Lung (tissue), 12 donors: ENCODE measurements around the gene JTB. TPM values are rescaled to one million over a fixed set of nuclear protein-coding genes. Genes with fewer than 3 reads are reported as not detected.

ENCODE experiments used
- ATAC-seq: fragments of 200-7000 bp; cut with Tn5 transposase; one replicate; pipeline ENCODE4 v1.9.1; 2020; ENCODE audit warnings: moderate number of reproducible peaks; ENCODE audit not compliant: insufficient read depth, low FRiP score
- DNase-seq, 3 donors: peaks; one replicate each; pipeline ENCODE4 v3.0.0-alpha.2; 2013 to 2017
- H3K27ac ChIP-seq, 2 donors: one replicate each; pipeline ENCODE4 v1.5.1; 2013; ENCODE audit warnings: mild to moderate bottlenecking in 2 of 2, moderate library complexity in 2 of 2, control low read depth in 1 of 2, inconsistent platforms in 1 of 2, low read depth in 1 of 2, low read length in 1 of 2
- H3K27me3 ChIP-seq, 3 donors: one replicate each; pipeline ENCODE4 v1.5.1; 2013; ENCODE audit warnings: low read length in 2 of 3; ENCODE audit not compliant: control insufficient read depth in 3 of 3, insufficient read depth in 3 of 3
- H3K36me3 ChIP-seq, 4 donors: one replicate each; pipeline ENCODE4 v1.5.1; 2013; ENCODE audit warnings: low read length in 4 of 4, mild to moderate bottlenecking in 1 of 4, moderate library complexity in 1 of 4; ENCODE audit not compliant: control insufficient read depth in 4 of 4, insufficient read depth in 4 of 4
- H3K4me1 ChIP-seq, 5 donors: one replicate each; pipeline ENCODE4 v1.5.1; 2013; ENCODE audit warnings: low read length in 5 of 5, mild to moderate bottlenecking in 2 of 5, moderate library complexity in 1 of 5; ENCODE audit not compliant: control insufficient read depth in 5 of 5, insufficient read depth in 5 of 5
- H3K4me3 ChIP-seq: one replicate; pipeline ENCODE4 v1.5.1; 2013; ENCODE audit warnings: mild to moderate bottlenecking, control low read depth, moderate library complexity
- H3K9ac ChIP-seq, 2 donors: one replicate each; pipeline ENCODE4 v1.5.1; 2013; ENCODE audit warnings: low read length in 2 of 2, control low read depth in 1 of 2; ENCODE audit not compliant: insufficient read depth in 1 of 2
- H3K9me3 ChIP-seq, 4 donors: one replicate each; pipeline ENCODE4 v1.5.1; 2013; ENCODE audit warnings: low read length in 3 of 4, mild to moderate bottlenecking in 1 of 4, moderate library complexity in 1 of 4; ENCODE audit not compliant: control insufficient read depth in 4 of 4, insufficient read depth in 3 of 4
- WGBS, 2 donors: extraction: QIAGEN DNeasy Blood & Tissue Kit; methylation state at CpG; one replicate each; pipeline ENCODE4 v1.1.7; 2013; 5-methylcytosine and 5-hydroxymethylcytosine counted together
- polyA plus RNA-seq, 2 donors: library from polyadenylated mRNA; stranded (reverse); fragments of 200-250 nt; gene quantifications; one replicate each; pipeline ENCODE4 v1.2.1, GENCODE V29; 2013
- total RNA-seq, 2 donors: library from RNA; depleted of rRNA in 1 of 2; stranded (reverse); fragments of >200 nt in 1 of 2; gene quantifications; one replicate each; pipeline ENCODE4 v1.2.1, GENCODE V29; 2014 to 2021
- TF ChIP-seq, protein P1 (sequence below): IDR thresholded peaks from 2 replicates; pipeline ENCODE4 v1.5.1; 2012; ENCODE audit warnings: mild to moderate bottlenecking; ENCODE audit errors: control extremely low read depth, extremely low read depth
- donor health status: control.
- donor health status: control.
- donor health status: Bipolar disorder and iron deficiency.
- donor health status: healthy.
- donor health status: DM: yes; HTN: yes; CAD: no.

The JTB gene
- total and polyA plus RNA-seq, 4 donors: 105 to 230 (median 176) TPM

DNA sequence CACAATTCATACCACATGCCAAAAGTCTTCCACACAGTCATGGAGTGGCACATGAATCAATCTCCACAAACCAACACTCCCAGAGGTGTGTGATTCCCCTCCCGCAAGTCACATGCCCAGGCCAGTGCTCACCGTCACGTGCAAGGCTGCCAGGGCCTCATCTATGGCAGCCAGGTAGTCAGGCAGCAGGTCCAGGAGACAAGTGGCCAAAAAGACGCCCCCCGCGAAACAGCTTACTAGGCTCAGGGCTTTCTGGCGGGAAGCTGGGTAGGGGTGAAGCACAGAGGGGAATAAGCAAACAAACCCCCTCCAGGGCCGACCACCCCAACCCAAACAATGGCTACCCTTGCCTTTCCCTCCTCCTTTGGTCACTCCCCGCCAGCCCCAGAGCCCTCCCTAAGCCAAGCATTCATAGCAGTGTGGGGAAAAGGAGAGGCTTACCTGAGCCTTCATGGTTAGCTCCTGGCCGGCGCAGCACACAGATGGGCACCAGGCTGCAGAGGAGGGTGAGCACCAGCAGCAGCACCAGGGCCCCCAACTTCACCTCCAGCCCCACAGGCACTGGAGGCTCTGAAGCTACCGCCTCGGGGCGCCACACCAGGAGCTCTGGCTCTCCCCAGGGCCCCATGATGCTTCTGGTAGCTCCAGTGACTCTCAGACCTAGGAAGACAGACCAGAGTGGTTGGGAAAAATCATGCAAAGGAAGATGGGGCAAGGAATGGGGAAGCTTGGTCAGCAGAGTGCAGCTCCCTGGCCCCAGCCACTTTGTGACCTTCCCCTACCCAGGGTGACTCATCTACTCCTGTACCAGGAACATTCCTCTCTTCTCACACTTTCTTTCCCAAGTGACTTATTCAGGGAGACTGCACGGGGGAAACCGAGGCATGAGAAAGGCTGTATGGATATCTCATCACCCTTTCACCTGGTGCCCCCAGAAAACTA is 15.1 kb downstream of the JTB start:
- Histone ChIP-seq H3K9ac (peak overlapping the region; percentile 78 to 85), H3K4me3 (peak overlapping the region; percentile 59), H3K9me3 (no peaks in the 10 kb centered on the region), H3K4me1 (peaks cover 9 to 54% (median 13%) of the 10 kb centered on the region in 5 donors), H3K27me3 (no peaks in the 10 kb centered on the region), H3K36me3 (peaks cover 0 to 9% (median 7%) of the 10 kb centered on the region in 4 donors), H3K27ac (peak overlapping the region; percentile 94 to 96)
- TF ChIP-seq, protein P1, sequence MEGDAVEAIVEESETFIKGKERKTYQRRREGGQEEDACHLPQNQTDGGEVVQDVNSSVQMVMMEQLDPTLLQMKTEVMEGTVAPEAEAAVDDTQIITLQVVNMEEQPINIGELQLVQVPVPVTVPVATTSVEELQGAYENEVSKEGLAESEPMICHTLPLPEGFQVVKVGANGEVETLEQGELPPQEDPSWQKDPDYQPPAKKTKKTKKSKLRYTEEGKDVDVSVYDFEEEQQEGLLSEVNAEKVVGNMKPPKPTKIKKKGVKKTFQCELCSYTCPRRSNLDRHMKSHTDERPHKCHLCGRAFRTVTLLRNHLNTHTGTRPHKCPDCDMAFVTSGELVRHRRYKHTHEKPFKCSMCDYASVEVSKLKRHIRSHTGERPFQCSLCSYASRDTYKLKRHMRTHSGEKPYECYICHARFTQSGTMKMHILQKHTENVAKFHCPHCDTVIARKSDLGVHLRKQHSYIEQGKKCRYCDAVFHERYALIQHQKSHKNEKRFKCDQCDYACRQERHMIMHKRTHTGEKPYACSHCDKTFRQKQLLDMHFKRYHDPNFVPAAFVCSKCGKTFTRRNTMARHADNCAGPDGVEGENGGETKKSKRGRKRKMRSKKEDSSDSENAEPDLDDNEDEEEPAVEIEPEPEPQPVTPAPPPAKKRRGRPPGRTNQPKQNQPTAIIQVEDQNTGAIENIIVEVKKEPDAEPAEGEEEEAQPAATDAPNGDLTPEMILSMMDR: no peak
- WGBS, 2 donors: 44 to 62% methylated on average over 16 of the region's 16 CpGs
- DNase-seq (peak in 1 of 3 donors; percentile 12), ATAC-seq (no peak)

GRCh38 chr1:153961421-153961820 is 16.1 kb downstream of the JTB start:
- Histone ChIP-seq H3K27ac (peak overlapping the region; percentile 54 to 94), H3K9ac (peak overlapping the region in 1 of 2 donors; percentile 8), H3K36me3 (peaks cover 0 to 9% (median 7%) of the 10 kb centered on the region in 4 donors), H3K9me3 (no peaks in the 10 kb centered on the region), H3K4me3 (no peak overlapping the region), H3K27me3 (no peaks in the 10 kb centered on the region), H3K4me1 (peaks cover 14 to 58% (median 15%) of the 10 kb centered on the region in 5 donors)
- TF ChIP-seq, protein P1: no peak
- no peak for DNase-seq
- ATAC-seq: no peak
- WGBS, 2 donors: 78 to 81% methylated on average over 4 of the region's 4 CpGs

DNA sequence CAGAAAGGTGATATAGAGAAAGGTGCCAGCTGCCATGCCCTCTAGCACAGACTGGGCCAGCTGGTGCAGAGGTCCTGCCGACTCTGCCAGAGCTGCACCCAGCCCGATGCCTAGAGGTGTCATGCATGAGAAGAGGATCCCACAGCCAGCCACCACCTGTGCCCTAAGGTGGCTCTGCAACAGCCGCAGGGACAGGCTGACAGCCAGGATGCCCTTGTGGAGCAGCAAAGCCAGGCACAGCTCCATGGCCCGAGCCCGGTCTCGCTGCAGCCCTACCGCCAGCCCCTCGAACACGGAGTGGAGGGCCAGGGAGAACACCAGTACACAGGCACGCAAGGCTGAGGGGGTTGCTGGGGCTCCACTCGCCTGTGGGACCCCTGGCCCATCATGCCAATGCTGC is 17.3 kb downstream of the JTB start:
- Histone ChIP-seq H3K9me3 (no peaks in the 10 kb centered on the region), H3K4me1 (peaks cover 14 to 57% (median 20%) of the 10 kb centered on the region in 5 donors), H3K27me3 (no peaks in the 10 kb centered on the region), H3K36me3 (peaks cover 0 to 9% (median 7%) of the 10 kb centered on the region in 4 donors), H3K27ac (no peak overlapping the region), H3K9ac (no peak overlapping the region), H3K4me3 (no peak overlapping the region)
- no peak for ATAC-seq
- DNase-seq: no peak
- WGBS, 2 donors: 94 to 97% methylated on average over 10 to 11 of the region's 11 CpGs
- TF ChIP-seq, protein P1: no peak
